WTC11 (cell line): Measurements from ENCODE around the gene ANKFN1.

Source experiments
- CBFB ChIP-seq: sonication (generic); formaldehyde crosslinking; IDR thresholded peaks from 2 replicates; pipeline ENCODE4 v1.8.1; 2022; ENCODE audit warnings: mild to moderate bottlenecking, low read depth, missing genetic modification reagents
- CREB1 ChIP-seq: sonication (generic); formaldehyde crosslinking; IDR thresholded peaks from 2 replicates; pipeline ENCODE4 v1.8.0; 2023; ENCODE audit warnings: mild to moderate bottlenecking, missing genetic modification reagents
- CREM ChIP-seq: sonication (generic); formaldehyde crosslinking; IDR thresholded peaks from 2 replicates; pipeline ENCODE4 v1.8.1; 2022; ENCODE audit warnings: mild to moderate bottlenecking, missing genetic modification reagents, moderate library complexity
- ETV6 ChIP-seq: sonication (generic); formaldehyde crosslinking; IDR thresholded peaks from 2 replicates; pipeline ENCODE4 v1.8.1; 2022; ENCODE audit warnings: mild to moderate bottlenecking, missing genetic modification reagents
- FOXJ3 ChIP-seq: sonication (generic); formaldehyde crosslinking; IDR thresholded peaks from 2 replicates; pipeline ENCODE4 v1.9.0; 2021; ENCODE audit warnings: missing genetic modification reagents, mild to moderate bottlenecking, borderline replicate concordance
- FOXK1 ChIP-seq: sonication (generic); formaldehyde crosslinking; IDR thresholded peaks from 2 replicates; pipeline ENCODE4 v1.8.0; 2022; ENCODE audit warnings: mild to moderate bottlenecking, moderate library complexity, missing genetic modification reagents
- JUN ChIP-seq: sonication (generic); formaldehyde crosslinking; IDR thresholded peaks from 2 replicates; pipeline ENCODE4 v1.8.0; 2023; ENCODE audit warnings: mild to moderate bottlenecking, missing genetic modification reagents
- NR3C1 ChIP-seq: sonication (generic); formaldehyde crosslinking; conservative IDR thresholded peaks from 2 replicates; pipeline ENCODE4 v1.8.1; 2023; ENCODE audit warnings: low read depth, mild to moderate bottlenecking, missing genetic modification reagents
- TF ChIP-seq, protein P1 (sequence below): fragments of 200-600 bp; IDR thresholded peaks from 2 replicates; pipeline ENCODE4 v1.8.0; 2022; ENCODE audit warnings: antibody characterized with exemption
- TF ChIP-seq, protein P2 (sequence below): sonication (generic); formaldehyde crosslinking; IDR thresholded peaks from 2 replicates; pipeline ENCODE4 v1.8.1; 2023; ENCODE audit warnings: mild to moderate bottlenecking, missing genetic modification reagents, moderate library complexity
- TF ChIP-seq, protein P3 (sequence below): fragments of 250-450 bp; sonication (Bioruptor Pico); IDR thresholded peaks from 2 replicates; pipeline ENCODE4 v2.1.2; 2022; ENCODE audit warnings: mild to moderate bottlenecking, moderate library complexity

DNA sequence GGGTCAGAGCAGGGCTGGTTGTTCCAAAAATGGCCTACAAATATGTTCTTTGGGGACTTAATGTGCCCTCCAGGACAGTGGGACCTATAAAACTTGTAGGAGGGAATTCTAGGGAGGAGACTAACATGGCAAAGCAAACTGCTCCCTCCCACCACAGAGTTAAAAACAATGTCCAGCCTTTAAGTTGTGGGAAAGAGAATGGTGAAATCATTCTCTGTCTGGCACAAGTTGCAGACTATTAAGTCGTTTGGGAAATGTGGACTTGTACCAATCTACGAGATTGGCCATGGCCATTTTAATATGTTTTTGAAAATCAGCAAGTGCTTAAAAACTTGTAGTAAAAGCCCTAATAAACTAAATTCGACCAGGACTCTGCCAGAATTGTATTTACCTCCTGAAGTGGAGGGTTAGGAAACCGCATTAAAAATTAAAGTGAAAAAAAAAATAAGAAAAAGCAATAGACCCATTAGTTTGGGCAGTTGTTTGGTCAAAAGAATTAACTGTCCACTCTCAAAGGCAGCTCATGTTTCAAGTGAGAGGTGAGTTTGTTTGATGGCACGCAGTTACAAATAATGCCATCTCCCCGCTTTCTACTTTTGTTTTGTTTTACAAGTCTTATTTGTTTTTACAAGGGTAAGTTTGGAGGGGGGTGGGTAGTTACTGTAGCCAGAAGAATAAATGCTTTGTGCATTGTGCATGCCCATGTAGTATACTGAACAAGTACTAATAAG is 32.4 kb downstream of the ANKFN1 start:
- TF ChIP-seq, protein P1, sequence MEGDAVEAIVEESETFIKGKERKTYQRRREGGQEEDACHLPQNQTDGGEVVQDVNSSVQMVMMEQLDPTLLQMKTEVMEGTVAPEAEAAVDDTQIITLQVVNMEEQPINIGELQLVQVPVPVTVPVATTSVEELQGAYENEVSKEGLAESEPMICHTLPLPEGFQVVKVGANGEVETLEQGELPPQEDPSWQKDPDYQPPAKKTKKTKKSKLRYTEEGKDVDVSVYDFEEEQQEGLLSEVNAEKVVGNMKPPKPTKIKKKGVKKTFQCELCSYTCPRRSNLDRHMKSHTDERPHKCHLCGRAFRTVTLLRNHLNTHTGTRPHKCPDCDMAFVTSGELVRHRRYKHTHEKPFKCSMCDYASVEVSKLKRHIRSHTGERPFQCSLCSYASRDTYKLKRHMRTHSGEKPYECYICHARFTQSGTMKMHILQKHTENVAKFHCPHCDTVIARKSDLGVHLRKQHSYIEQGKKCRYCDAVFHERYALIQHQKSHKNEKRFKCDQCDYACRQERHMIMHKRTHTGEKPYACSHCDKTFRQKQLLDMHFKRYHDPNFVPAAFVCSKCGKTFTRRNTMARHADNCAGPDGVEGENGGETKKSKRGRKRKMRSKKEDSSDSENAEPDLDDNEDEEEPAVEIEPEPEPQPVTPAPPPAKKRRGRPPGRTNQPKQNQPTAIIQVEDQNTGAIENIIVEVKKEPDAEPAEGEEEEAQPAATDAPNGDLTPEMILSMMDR: no peak
- TF ChIP-seq CREM (CRISPR knock-in tag) (no peak), CBFB (CRISPR knock-in tag) (no peak), JUN (CRISPR knock-in tag) (no peak), FOXJ3 (CRISPR knock-in tag) (no peak), FOXK1 (CRISPR knock-in tag) (no peak), ETV6 (no peak), NR3C1 (CRISPR knock-in tag) (no peak), CREB1 (no peak)
- TF ChIP-seq, protein P2, sequence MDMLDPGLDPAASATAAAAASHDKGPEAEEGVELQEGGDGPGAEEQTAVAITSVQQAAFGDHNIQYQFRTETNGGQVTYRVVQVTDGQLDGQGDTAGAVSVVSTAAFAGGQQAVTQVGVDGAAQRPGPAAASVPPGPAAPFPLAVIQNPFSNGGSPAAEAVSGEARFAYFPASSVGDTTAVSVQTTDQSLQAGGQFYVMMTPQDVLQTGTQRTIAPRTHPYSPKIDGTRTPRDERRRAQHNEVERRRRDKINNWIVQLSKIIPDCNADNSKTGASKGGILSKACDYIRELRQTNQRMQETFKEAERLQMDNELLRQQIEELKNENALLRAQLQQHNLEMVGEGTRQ: no peak
- TF ChIP-seq, protein P3, sequence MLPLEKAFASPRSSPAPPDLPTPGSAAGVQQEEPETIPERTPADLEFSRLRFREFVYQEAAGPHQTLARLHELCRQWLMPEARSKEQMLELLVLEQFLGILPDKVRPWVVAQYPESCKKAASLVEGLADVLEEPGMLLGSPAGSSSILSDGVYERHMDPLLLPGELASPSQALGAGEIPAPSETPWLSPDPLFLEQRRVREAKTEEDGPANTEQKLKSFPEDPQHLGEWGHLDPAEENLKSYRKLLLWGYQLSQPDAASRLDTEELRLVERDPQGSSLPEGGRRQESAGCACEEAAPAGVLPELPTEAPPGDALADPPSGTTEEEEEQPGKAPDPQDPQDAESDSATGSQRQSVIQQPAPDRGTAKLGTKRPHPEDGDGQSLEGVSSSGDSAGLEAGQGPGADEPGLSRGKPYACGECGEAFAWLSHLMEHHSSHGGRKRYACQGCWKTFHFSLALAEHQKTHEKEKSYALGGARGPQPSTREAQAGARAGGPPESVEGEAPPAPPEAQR (CRISPR knock-in tag): no peak
